Gastroesophageal sphincter (tissue), 2 donors: ENCODE measurements around the gene CCDC93.

Experiments
- EP300 ChIP-seq: sonication (generic); formaldehyde crosslinking; IDR thresholded peaks from one replicate; pipeline ENCODE4 v1.6.1; 2017; ENCODE audit warnings: antibody characterized with exemption, mild to moderate bottlenecking
- POLR2A ChIP-seq, 2 donors: fragments of 450-650 bp; IDR thresholded peaks; one replicate each; pipeline ENCODE4 v1.6.1; 2017; ENCODE audit warnings: antibody characterized with exemption in 2 of 2, mild to moderate bottlenecking in 2 of 2, moderate library complexity in 1 of 2
- POLR2AphosphoS5 ChIP-seq: sonication (generic); formaldehyde crosslinking; IDR thresholded peaks from one replicate; pipeline ENCODE4 v1.6.1; 2017; ENCODE audit warnings: antibody characterized with exemption

GRCh38 chr2:117875786-117876185 is 138.1 kb downstream of the CCDC93 start:
- no peak for TF ChIP-seq POLR2AphosphoS5
- no peak for TF ChIP-seq POLR2A (IDR thresholded peaks at IDR 0.05)
- TF ChIP-seq EP300, result no peak
